T-helper 2 cell (primary cell): ENCODE results near the gene AP3D1.

Experiments used
- DNase-seq, 5 experiments: peaks; one replicate each; pipeline versions ENCODE4 v3.0.0 to v3.0.0-alpha.2; 2012 to 2022

Gene AP3D1

DNA sequence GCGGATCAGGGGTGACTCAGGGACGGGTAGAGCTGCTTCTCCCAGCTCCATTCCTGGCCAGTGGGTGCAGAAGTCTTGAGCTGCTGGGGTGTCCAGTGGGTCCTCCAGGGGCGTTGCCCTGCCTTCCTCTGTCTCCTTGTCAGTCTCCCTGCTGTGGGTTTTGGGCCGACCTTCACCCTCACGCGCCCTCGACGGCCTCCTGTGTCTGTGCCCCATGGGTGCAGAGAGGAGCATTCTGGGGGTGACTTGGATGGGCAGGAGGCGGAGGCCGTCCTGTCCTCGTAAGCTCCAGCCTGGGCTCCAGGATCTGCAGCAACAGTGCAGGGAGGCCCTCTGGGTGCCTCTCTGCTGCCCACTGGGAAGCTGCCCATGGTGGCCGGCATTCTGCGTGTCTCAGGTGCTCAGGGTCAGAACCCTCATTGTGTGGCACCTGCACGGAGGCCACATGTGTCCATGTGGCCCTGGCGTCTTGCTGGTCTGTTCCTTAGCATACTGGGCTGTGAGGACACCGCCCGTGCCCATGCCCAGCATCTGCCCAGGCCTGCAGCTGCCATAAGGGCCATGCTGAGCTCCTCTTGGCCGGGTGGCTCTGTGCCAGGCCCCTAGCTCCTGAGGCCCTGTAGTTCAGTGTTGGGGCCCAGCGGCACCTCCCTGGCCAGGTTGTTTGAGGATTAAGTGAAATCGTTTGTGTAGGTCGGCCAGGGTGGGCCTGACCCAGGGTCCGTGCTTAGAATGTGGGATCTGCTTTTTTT lies 29.7 kb upstream of the AP3D1 start:
- DNase-seq = no peak

DNA sequence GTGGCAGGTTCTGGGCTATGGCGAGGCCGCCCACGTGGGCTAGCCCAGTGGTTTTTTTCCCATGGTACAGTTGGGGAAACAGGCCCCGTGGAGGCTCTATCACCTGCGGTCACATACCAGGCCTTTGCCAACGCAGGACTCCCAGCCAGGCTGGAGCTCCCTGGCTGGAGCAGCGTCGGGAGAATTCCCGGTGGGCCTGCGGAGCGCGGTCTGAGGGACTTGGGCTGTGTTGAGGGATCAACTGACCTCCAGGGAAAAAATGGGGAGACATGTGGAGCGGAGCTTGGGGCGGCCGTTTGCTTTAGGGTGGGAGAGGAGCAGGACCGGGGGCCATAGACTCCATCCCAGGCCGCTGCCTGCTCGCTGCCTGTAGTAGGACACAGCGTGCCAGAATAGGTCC lies 28.7 kb upstream of the AP3D1 start:
- no peak for DNase-seq

GRCh38 chr19:2179095-2179494 lies 27.7 kb upstream of the AP3D1 start:
- DNase-seq = no peak

GRCh38 chr19:2176337-2176994 lies 25.1 kb upstream of the AP3D1 start:
- no peak for DNase-seq

DNA sequence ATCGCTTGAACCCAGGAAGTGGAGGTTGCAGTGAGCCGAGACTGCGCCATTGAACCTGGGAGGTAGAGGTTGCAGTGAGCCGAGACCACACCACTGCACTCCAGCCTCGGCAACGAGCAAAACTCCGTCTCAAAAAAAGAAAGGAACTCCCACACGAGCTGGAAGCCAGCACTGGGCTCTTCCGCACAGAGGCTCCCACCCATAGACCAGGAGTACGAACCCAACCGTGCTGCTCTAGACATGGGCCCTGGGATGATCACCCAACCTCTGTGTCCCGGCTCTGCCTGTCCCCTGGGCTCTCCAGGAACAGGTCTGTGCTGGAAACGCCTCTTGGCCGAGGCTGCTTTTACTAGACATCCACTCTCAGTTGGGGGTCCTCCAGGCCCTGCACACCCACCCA lies 24.4 kb upstream of the AP3D1 start:
- no peak for DNase-seq

GRCh38 chr19:2173767-2174577 lies 22.6 kb upstream of the AP3D1 start:
- DNase-seq = no peak

GRCh38 chr19:2173388-2173766 lies 22.0 kb upstream of the AP3D1 start:
- DNase-seq = no peak

GRCh38 chr19:2171349-2172145 lies 20.2 kb upstream of the AP3D1 start:
- DNase-seq = peak; percentile 52 to 81 (median 78)

GRCh38 chr19:2170987-2171348 lies 19.6 kb upstream of the AP3D1 start:
- DNase-seq = no peak

- no peak for DNase-seq
Measured at GRCh38 chr19:2170219-2170618, 18.9 kb upstream of the AP3D1 start.

- peak in 3 of 5 experiments; percentile 30 to 58 (median 40) for DNase-seq
Measured at GRCh38 chr19:2168619-2169424, 17.5 kb upstream of the AP3D1 start.

- peak in 1 of 5 experiments; percentile 27 for DNase-seq
Measured at GRCh38 chr19:2167896-2168618, 16.7 kb upstream of the AP3D1 start.

DNA sequence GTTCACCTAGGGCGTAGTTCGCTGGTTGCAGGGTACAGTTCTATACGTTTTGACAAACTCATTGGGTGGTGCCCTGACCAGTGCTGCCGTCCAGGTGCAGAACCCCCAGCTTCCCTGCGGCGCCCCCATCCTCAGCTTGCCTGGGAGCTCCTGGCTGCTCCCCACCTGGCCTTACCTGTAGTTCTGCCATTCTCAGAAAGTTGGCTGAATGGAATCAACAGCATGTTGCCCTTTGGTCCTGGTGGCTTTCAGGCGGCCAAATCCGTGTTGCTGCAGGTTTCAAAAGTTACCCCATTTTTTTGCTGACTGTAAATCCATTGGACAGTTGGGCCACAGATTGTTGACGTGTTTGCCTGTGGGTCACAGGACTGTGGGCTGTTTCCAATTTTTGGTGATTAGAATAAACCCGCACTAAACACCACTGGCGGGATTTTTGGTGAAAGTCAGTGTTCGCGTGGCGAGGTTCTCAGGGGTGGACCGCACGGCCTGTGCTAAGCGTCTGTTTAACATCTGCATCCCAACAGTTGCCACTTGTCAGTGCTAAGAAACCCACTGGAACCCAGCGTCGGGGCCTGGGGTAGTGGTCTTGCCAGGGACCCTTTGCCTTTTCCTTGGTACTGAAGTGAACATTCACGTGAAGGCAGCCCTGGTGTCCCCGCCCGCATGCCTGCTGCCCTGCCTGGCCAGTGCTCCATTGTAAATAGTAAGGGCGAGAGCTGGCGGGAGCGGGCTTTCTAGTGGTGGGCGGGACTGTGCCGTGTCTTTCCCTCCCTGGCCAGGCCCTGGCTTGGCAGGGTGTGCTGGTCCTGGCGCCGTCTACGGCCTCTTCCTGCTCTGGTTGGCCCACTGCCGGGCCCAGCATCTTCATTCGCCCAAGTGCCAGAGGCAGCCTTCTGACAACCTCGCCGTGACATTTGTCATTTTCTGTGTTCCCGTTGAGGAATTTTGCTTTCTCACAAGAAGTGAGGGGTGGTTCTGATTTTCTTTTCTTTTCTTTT lies 15.7 kb upstream of the AP3D1 start:
- no peak for DNase-seq

- DNase-seq = peak in 1 of 5 experiments; percentile 44
Measured at GRCh38 chr19:2164020-2164998, 12.9 kb upstream of the AP3D1 start.

GRCh38 chr19:2160379-2160778 lies 9.0 kb upstream of the AP3D1 start:
- no peak for DNase-seq

- no peak for DNase-seq
Measured at GRCh38 chr19:2157452-2157851, 6.1 kb upstream of the AP3D1 start.

- DNase-seq = no peak
Measured at GRCh38 chr19:2154587-2155075, 3.3 kb upstream of the AP3D1 start.

- peak in 1 of 5 experiments; percentile 17 for DNase-seq
Measured at GRCh38 chr19:2150794-2151338, 500 bp downstream of the AP3D1 start.
